HG03196 (cell line): ENCODE results near the gene PRR4.

Experiments
- ATAC-seq: cut with Tn5 transposase; IDR thresholded peaks from one replicate; pipeline ENCODE4 v1.9.1; 2021; ENCODE audit not compliant: unreplicated experiment

The PRR4 gene

GRCh38 chr12:10802587-10802986, 46.7 kb downstream of the PRR4 start, which contains the start of gene TAS2R7:
Gene TAS2R7 (minus strand): TSS chr12:10802627. CDS start chr12:10802570, 57 bp downstream.
- ATAC-seq = no peak

GRCh38 chr12:10801741-10802140, 47.5 kb downstream of the PRR4 start:
- no peak for ATAC-seq
